ENCODE measurements around the gene SLC51A. TPM values are rescaled to one million over a fixed set of nuclear protein-coding genes. Genes with fewer than 3 reads are reported as not detected.
"Not testable (repeated sequence)": the region's sequence is repeated elsewhere in the genome, so short reads cannot be mapped to it uniquely, and the experiment has no call there.

SLC51A gene
- total RNA-seq (ENCODE audit: low replicate concordance), result 3.7 and 4.7 TPM in 2 replicates
- long read RNA-seq, partial matches to known transcripts, result 1 of 3 reads
- long read RNA-seq, other reads (novel, unspliced or antisense), result 0 of 3 reads

GRCh38 chr3:196216089-196216564 is at the start of gene SLC51A:
Gene SLC51A (plus strand): TSS chr3:196216534. CDS start chr3:196216713, 179 bp downstream.
- Mint-ChIP-seq H3K36me3 (no peaks in the 10 kb centered on the region), H3K27me3 (peaks cover 3% of the 10 kb centered on the region), H3K4me1 (ENCODE audit: unreplicated experiment) (peaks cover 16% of the 10 kb centered on the region), H3K9me3 (no peaks in the 10 kb centered on the region), H3K27ac (no peak within 1 kb of the TSS), H3K4me3 (no peak within 1 kb of the TSS)
- DNase-seq (ENCODE audit: extremely low spot score, unreplicated experiment), result no peak
- TF ChIP-seq CTCF (conservative IDR thresholded peaks at IDR 0.05), result no peak

- no peaks in the 10 kb centered on the region for H3K36me3 Mint-ChIP-seq
- no peak overlapping the region for H3K27ac Mint-ChIP-seq
- no peak overlapping the region for H3K4me3 Mint-ChIP-seq
- DNase-seq (ENCODE audit: extremely low spot score, unreplicated experiment), result no peak
- TF ChIP-seq CTCF (conservative IDR thresholded peaks at IDR 0.05), result no peak
- H3K27me3 Mint-ChIP-seq, result no peaks in the 10 kb centered on the region
- no peaks in the 10 kb centered on the region for H3K4me1 Mint-ChIP-seq (ENCODE audit: unreplicated experiment)
- no peaks in the 10 kb centered on the region for H3K9me3 Mint-ChIP-seq
Observed at GRCh38 chr3:196166741-196167140, 49.6 kb upstream of the SLC51A start.

- Mint-ChIP-seq H3K27me3 (no peaks in the 10 kb centered on the region), H3K4me1 (ENCODE audit: unreplicated experiment) (no peaks in the 10 kb centered on the region), H3K9me3 (no peaks in the 10 kb centered on the region), H3K27ac (no peak overlapping the region), H3K4me3 (no peak overlapping the region), H3K36me3 (no peaks in the 10 kb centered on the region)
- no peak for DNase-seq (ENCODE audit: extremely low spot score, unreplicated experiment)
- TF ChIP-seq CTCF (conservative IDR thresholded peaks at IDR 0.05), result no peak
Observed at GRCh38 chr3:196168808-196169391, 47.4 kb upstream of the SLC51A start.

GRCh38 chr3:196169836-196170240 is 46.5 kb upstream of the SLC51A start:
- H3K27ac Mint-ChIP-seq, result no peak overlapping the region
- H3K27me3 Mint-ChIP-seq, result no peaks in the 10 kb centered on the region
- H3K9me3 Mint-ChIP-seq, result no peaks in the 10 kb centered on the region
- H3K36me3 Mint-ChIP-seq, result no peaks in the 10 kb centered on the region
- TF ChIP-seq CTCF (conservative IDR thresholded peaks at IDR 0.05), result no peak
- no peak for DNase-seq (ENCODE audit: extremely low spot score, unreplicated experiment)
- H3K4me3 Mint-ChIP-seq, result no peak overlapping the region
- H3K4me1 Mint-ChIP-seq (ENCODE audit: unreplicated experiment), result no peaks in the 10 kb centered on the region

GRCh38 chr3:196170296-196170695 is 46.0 kb upstream of the SLC51A start:
- not testable (repeated sequence) for H3K4me1 Mint-ChIP-seq (ENCODE audit: unreplicated experiment); H3K9me3 Mint-ChIP-seq; H3K27ac Mint-ChIP-seq; H3K4me3 Mint-ChIP-seq; H3K27me3 Mint-ChIP-seq; H3K36me3 Mint-ChIP-seq; DNase-seq (ENCODE audit: extremely low spot score, unreplicated experiment)

GRCh38 chr3:196174652-196175051 is 41.7 kb upstream of the SLC51A start:
- no peak for DNase-seq (ENCODE audit: extremely low spot score, unreplicated experiment)
- Mint-ChIP-seq H3K4me1 (ENCODE audit: unreplicated experiment) (peaks cover 16% of the 10 kb centered on the region), H3K27me3 (no peaks in the 10 kb centered on the region), H3K36me3 (no peaks in the 10 kb centered on the region), H3K4me3 (no peak overlapping the region), H3K27ac (no peak overlapping the region), H3K9me3 (no peaks in the 10 kb centered on the region)
- no peak for TF ChIP-seq CTCF (conservative IDR thresholded peaks at IDR 0.05)

Measured in type B pancreatic cell (in vitro differentiated cells).